GM18861 (cell line): ENCODE measurements around the gene OTP.
"Not testable (repeated sequence)": the region's sequence is repeated elsewhere in the genome, so short reads cannot be mapped to it uniquely, and the experiment has no call there.

Experiments
- ATAC-seq: cut with Tn5 transposase; IDR thresholded peaks from one replicate; pipeline ENCODE4 v1.9.1; 2021; ENCODE audit not compliant: unreplicated experiment

Gene OTP

GRCh38 chr5:77616920-77617319 is 21.6 kb downstream of the OTP start:
- no peak for ATAC-seq

- not testable (repeated sequence) for ATAC-seq
These were observed 29.6 kb downstream of the OTP start for GRCh38 chr5:77608927-77609326.

GRCh38 chr5:77607324-77607723 is 31.2 kb downstream of the OTP start:
- no peak for ATAC-seq

GRCh38 chr5:77606279-77606678 is 32.2 kb downstream of the OTP start:
- no peak for ATAC-seq

GRCh38 chr5:77599679-77600078 is 38.8 kb downstream of the OTP start:
- no peak for ATAC-seq

GRCh38 chr5:77590347-77590746 is 48.2 kb downstream of the OTP start:
- peak; percentile 63 for ATAC-seq

GRCh38 chr5:77588175-77588574 is 50.3 kb downstream of the OTP start:
- no peak for ATAC-seq

GRCh38 chr5:77586101-77586500 is 52.4 kb downstream of the OTP start:
- ATAC-seq, result no peak

- ATAC-seq, result not testable (repeated sequence)
These were observed 56.4 kb downstream of the OTP start for GRCh38 chr5:77582143-77582542.
